GM12892 (cell line): ENCODE data around the gene JAG1.
"Not testable (repeated sequence)": the region's sequence is repeated elsewhere in the genome, so short reads cannot be mapped to it uniquely, and the experiment has no call there.

Experiments
- POLR2A ChIP-seq: IDR thresholded peaks from 2 replicates; pipeline ENCODE4 v1.6.1; 2011; ENCODE audit warnings: low read depth, low read length, control low read depth
- POLR2AphosphoS5 ChIP-seq: IDR thresholded peaks from 2 replicates; pipeline ENCODE4 v1.6.1; 2011; ENCODE audit warnings: low read depth, low read length, control low read depth

GRCh38 chr20:10590446-10590845 lies 83.4 kb downstream of the JAG1 start:
- not testable (repeated sequence) for TF ChIP-seq POLR2AphosphoS5, POLR2A
